Measurements from ENCODE around the gene VTCN1.

VTCN1 gene

GRCh38 chr1:117096951-117097408, 113.7 kb downstream of the VTCN1 start (continued):
- TF ChIP-seq PATZ1 (CRISPR knock-in tag; IDR thresholded peaks at IDR 0.05; ENCODE audit: borderline replicate concordance) (no peak), ZFP30 (CRISPR knock-in tag; IDR thresholded peaks at IDR 0.05) (no peak), GLIS3 (CRISPR knock-in tag; IDR thresholded peaks at IDR 0.05) (no peak), TOX (CRISPR knock-in tag; IDR thresholded peaks at IDR 0.05; ENCODE audit: borderline replicate concordance) (no peak), ESRRG (CRISPR knock-in tag; IDR thresholded peaks at IDR 0.05) (no peak)

- ATAC-seq = peak; percentile 50
These were observed 115.7 kb downstream of the VTCN1 start for GRCh38 chr1:117094841-117095604.

DNA sequence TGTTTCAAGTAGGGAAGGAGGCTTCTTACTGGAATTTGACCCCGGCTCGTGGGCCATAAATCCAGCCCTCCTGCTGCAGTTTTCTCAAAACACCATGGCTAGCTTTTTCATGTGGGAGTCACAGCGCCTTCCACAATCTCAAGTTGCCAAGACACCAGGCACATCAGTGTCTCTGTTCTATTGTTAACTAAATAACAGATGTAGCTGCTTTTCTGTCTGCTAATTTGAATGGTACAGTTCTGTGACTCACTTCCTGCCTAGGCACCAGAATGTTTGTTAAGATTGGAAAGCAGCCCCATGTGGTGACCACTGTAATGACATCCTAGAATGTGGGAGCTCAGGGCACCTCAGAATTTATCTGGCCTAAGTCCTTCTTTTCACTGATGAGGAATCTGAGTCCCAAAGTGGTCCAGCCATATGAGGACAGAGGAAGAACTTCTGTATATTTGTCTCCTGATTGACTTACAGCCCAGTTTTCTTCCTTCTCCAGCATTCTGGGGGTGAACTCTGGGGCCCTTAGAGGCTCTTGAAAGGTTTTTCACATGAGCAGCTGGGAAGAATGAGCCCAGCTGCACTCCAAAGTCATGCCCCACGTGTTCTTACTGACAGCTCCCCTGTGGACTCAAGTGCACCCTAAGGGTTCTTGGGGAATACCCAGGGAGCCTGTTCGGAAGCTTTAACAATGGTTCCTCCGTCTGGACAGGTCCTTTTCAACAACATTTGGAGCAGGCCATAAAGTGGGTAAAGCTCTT, 116.7 kb downstream of the VTCN1 start:
- no peak for TF ChIP-seq ZNF8 (CRISPR knock-in tag; IDR thresholded peaks at IDR 0.05)
- no peak for TF ChIP-seq GLIS3 (CRISPR knock-in tag; IDR thresholded peaks at IDR 0.05)
- TF ChIP-seq OSR1 (CRISPR knock-in tag; IDR thresholded peaks at IDR 0.05) = no peak
- TF ChIP-seq ZNF565 (CRISPR knock-in tag; conservative IDR thresholded peaks at IDR 0.05; ENCODE audit: low read depth) = no peak
- TF ChIP-seq SNAI2 (CRISPR knock-in tag; IDR thresholded peaks at IDR 0.05) = no peak
- TF ChIP-seq BACH2 (CRISPR knock-in tag; IDR thresholded peaks at IDR 0.05; ENCODE audit: borderline replicate concordance) = no peak
- no peak for TF ChIP-seq RARB (CRISPR knock-in tag; IDR thresholded peaks at IDR 0.05)
- no peak for TF ChIP-seq CSRNP3 (CRISPR knock-in tag; IDR thresholded peaks at IDR 0.05)
- ATAC-seq = peak; percentile 61

More at GRCh38 chr1:117094841-117095604, 115.7 kb downstream of the VTCN1 start:
- TF ChIP-seq OSR1 (CRISPR knock-in tag; IDR thresholded peaks at IDR 0.05) = no peak
- TF ChIP-seq PATZ1 (CRISPR knock-in tag; IDR thresholded peaks at IDR 0.05; ENCODE audit: borderline replicate concordance) = peak; percentile 73; the same call in 1 of the 2 replicates
- peak; percentile 96 for TF ChIP-seq ZC3H10 (CRISPR knock-in tag; IDR thresholded peaks at IDR 0.05)
- no peak for TF ChIP-seq ZFP30 (CRISPR knock-in tag; IDR thresholded peaks at IDR 0.05)
- TF ChIP-seq ZNF70 (CRISPR knock-in tag; IDR thresholded peaks at IDR 0.05) = no peak
- TF ChIP-seq, protein P1, sequence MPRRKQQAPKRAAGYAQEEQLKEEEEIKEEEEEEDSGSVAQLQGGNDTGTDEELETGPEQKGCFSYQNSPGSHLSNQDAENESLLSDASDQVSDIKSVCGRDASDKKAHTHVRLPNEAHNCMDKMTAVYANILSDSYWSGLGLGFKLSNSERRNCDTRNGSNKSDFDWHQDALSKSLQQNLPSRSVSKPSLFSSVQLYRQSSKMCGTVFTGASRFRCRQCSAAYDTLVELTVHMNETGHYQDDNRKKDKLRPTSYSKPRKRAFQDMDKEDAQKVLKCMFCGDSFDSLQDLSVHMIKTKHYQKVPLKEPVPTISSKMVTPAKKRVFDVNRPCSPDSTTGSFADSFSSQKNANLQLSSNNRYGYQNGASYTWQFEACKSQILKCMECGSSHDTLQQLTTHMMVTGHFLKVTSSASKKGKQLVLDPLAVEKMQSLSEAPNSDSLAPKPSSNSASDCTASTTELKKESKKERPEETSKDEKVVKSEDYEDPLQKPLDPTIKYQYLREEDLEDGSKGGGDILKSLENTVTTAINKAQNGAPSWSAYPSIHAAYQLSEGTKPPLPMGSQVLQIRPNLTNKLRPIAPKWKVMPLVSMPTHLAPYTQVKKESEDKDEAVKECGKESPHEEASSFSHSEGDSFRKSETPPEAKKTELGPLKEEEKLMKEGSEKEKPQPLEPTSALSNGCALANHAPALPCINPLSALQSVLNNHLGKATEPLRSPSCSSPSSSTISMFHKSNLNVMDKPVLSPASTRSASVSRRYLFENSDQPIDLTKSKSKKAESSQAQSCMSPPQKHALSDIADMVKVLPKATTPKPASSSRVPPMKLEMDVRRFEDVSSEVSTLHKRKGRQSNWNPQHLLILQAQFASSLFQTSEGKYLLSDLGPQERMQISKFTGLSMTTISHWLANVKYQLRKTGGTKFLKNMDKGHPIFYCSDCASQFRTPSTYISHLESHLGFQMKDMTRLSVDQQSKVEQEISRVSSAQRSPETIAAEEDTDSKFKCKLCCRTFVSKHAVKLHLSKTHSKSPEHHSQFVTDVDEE (CRISPR knock-in tag; IDR thresholded peaks at IDR 0.05) = no peak
- TF ChIP-seq TOX (CRISPR knock-in tag; IDR thresholded peaks at IDR 0.05; ENCODE audit: borderline replicate concordance) = peak; percentile 19; the same call in 1 of the 2 replicates
- TF ChIP-seq PPARA (CRISPR knock-in tag; IDR thresholded peaks at IDR 0.05; ENCODE audit: borderline replicate concordance) = no peak
- no peak; the same call in 1 of the 2 replicates for TF ChIP-seq POU6F1 (CRISPR knock-in tag; IDR thresholded peaks at IDR 0.05; ENCODE audit: borderline replicate concordance, low read depth)
- no peak for TF ChIP-seq ARNTL (CRISPR knock-in tag; IDR thresholded peaks at IDR 0.05; ENCODE audit: borderline replicate concordance, low read depth)
- peak; percentile 90 for TF ChIP-seq ISL1 (CRISPR knock-in tag; IDR thresholded peaks at IDR 0.05)
